GM13976 (cell line): Measurements from ENCODE around the gene EIF1AX.
"Not testable (repeated sequence)": the region's sequence is repeated elsewhere in the genome, so short reads cannot be mapped to it uniquely, and the experiment has no call there.

Experiments used
- DNase-seq: peaks from one replicate; pipeline ENCODE4 v3.0.0; 2012; ENCODE audit warnings: low spot score
- in situ Hi-C: fragments of 300-500 bp; cut with MboI; formaldehyde crosslinking; loops from one replicate; pipeline ENCODE4 v1.12.0; 2022; ENCODE audit warnings: low sequenced_read_pairs, mixed read lengths, inconsistent platforms; ENCODE audit not compliant: unreplicated experiment
- TF ChIP-seq, protein P1 (sequence below): IDR thresholded peaks from 2 replicates; pipeline ENCODE4 v1.5.1; 2012; ENCODE audit warnings: borderline replicate concordance, mild to moderate bottlenecking; ENCODE audit not compliant: insufficient read depth; ENCODE audit errors: extremely low read depth, missing control alignments, control extremely low read depth

EIF1AX gene

DNA sequence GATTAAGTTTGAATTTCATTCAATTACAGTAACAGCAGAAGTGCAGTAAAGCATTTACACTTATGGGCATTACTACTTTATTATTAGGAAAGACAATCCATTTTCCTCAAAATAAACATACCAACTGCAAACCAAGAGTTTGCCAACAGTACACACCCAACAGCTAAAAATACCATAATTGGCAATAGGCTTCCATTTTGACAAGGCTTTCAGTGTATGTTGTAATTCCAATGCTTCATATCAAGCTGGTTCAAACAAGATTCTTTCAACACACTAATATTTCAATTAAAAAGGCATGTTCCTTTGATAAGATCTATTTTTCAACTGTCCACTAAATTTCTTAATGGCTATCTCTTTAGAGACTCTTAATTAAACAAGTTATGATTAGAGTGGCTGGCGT is 12.1 kb downstream of the EIF1AX start:
- in situ Hi-C loops = no loop called here
- no peak for DNase-seq
- TF ChIP-seq, protein P1, sequence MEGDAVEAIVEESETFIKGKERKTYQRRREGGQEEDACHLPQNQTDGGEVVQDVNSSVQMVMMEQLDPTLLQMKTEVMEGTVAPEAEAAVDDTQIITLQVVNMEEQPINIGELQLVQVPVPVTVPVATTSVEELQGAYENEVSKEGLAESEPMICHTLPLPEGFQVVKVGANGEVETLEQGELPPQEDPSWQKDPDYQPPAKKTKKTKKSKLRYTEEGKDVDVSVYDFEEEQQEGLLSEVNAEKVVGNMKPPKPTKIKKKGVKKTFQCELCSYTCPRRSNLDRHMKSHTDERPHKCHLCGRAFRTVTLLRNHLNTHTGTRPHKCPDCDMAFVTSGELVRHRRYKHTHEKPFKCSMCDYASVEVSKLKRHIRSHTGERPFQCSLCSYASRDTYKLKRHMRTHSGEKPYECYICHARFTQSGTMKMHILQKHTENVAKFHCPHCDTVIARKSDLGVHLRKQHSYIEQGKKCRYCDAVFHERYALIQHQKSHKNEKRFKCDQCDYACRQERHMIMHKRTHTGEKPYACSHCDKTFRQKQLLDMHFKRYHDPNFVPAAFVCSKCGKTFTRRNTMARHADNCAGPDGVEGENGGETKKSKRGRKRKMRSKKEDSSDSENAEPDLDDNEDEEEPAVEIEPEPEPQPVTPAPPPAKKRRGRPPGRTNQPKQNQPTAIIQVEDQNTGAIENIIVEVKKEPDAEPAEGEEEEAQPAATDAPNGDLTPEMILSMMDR = no peak

DNA sequence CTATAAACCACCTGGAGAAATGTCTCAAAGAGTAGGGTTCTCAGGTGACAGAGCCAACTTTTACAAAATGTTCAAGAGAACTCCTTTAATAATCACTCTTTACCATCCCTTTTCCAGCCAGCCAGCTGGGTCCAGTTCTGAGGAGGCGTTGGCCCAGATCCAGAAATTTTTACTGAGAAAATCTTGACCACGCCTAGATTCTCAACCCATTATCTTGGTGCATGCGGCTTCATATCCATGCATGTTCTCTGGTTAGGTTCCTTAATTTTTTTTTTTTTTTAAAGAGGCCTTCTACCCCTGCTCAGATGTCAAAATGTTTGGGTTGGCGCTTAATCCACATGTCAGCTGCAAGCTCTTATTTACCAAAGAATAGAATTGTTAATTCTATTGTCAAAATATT is 13.0 kb downstream of the EIF1AX start:
- DNase-seq = no peak
- in situ Hi-C loops = no loop called here
- TF ChIP-seq, protein P1 = no peak

DNA sequence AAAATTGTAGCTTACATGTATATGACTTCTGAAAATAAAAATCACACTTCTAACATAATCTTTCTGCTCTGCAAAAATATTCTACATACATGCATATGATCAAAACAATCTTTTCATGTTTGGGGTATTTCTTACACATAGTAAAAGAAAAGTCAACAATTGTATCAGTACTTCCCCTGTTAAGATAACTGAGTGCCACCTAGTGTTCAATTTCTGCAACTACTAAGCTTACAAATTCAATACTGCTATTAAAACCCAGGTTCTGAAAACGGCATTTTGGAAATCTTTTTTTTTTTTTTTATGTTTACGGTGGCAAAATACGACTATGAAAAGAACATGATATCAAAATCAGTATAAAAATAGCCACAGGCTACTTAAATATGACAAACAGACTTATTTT is 14.2 kb downstream of the EIF1AX start:
- DNase-seq, in situ Hi-C loops: not testable (repeated sequence)

DNA sequence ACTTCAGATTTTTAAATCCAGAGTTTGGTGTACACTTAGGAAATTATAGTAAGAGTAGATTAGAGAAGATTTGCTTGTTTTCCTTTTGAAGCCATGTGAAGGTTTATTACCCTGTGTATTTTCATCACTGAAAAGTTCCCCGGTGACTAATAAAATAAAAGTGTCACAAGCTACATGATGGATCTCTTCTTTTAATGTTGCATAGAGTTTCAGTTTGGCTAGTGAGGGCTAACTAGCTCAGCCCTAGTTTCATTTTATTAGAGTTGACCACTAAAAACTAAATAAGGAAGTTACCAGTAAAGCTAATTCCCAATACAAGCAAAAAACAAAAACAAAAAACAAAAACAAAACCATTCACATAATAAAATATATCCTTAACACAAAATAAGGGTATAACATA is 14.8 kb downstream of the EIF1AX start:
- in situ Hi-C loops, DNase-seq: not testable (repeated sequence)

DNA sequence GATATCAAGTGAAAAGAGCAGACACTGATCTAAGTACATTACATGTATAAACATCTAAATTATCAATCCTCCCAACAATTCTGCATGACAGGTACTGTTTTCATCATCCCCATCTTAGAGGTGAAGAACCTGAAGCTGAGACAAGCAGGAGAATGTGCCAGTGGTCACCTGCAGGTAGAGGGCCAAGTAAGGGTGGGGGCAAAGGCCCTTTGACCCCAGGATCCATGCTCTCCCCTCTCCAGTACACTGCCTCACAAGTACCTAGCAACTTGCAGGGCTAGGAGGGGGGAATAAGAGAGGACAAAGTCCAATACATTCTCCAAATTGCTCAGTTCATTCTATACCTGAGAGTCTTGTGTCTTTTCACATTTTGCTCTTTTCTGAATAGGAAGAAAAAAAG is 16.7 kb downstream of the EIF1AX start:
- in situ Hi-C loops = no loop called here
- TF ChIP-seq, protein P1 = no peak
- DNase-seq = no peak

DNA sequence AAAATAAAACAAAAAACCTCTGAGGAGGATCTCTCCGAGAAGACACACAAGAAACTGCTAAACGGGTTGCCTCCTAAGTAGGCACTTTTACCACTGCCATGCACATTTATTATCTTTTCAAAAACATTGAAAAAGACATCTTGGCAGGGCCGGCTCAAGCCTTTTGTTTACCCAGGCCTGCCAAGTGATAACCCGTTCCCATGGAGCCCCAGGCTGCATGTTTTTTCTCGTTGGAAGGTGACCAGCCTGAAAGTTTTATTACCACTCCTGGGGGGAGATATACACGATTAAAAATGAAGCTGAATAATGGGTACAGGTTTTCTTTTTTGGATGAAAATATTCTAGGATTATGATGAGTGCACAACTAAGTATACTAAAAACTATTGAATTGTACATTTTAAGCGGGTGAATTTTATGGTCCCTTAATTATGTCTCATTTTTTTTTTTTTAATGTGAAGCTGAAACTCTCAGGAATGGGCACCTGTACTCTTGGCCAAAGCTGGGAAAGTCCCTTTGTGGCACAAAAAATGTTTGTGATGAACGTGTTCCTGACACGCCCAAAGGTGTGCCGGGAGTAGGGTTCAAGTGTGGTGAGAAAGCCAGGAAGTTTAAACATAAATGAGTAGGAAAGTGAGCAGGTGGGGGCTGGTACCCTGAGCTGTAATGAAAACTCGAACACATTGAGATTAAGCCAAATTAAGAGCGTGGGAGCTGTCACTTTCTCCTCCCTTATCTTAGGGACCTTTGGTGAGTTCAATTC is 23.4 kb downstream of the EIF1AX start:
- TF ChIP-seq, protein P1 = no peak
- DNase-seq = no peak
- in situ Hi-C loops = no loop called here

DNA sequence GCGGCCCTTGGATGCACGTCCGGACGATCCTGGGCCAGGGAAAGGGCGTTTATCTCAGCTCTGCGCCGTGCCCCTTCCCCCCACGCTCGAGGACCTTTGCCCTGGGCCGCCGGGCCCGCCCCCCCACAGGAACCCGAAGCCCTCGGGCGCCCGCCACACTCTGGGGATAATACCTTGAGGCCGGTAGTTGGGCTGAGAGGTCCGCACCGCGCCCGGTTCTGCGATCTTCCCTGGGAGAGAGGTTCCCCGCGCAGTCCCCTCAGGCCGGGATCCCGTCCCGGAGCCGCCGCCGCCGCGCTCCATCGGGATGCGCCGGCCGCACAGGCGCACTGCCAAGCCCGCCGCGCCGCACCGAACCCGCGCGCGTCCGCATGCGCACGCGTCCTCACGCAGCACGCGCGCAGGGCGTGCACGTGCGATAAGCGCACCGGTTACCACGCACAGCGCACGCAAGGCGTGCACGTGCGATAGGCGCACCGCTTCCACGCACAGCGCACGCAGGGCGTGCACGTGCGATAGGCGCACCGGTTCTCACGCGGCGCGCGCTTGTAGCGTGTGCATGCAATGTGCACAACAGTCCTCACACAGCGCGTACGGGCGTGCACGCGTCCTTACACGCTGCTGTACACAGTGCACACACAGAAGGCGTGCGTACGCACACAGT is 24.9 kb downstream of the EIF1AX start, which contains the start of gene MAP7D2:
Gene MAP7D2, minus strand, starts transcription at position 331 of the 664 bp plus-strand sequence. Its CDS starts 28 bp downstream, at position 303.
- DNase-seq = no peak
- TF ChIP-seq, protein P1 = no peak
- in situ Hi-C loops = no loop called here
